Right atrium auricular region (tissue), 2 donors: ENCODE results near the gene DNAAF3. TPM values are rescaled to one million over a fixed set of nuclear protein-coding genes. Genes with fewer than 3 reads are reported as not detected.

ENCODE experiments used
- DNase-seq: peaks from one replicate; pipeline ENCODE4 v3.0.0-alpha.2; 2019; ENCODE audit warnings: low spot score
- H3K27ac ChIP-seq, 2 donors: fragments of 200-600 bp; sonication (generic); 1 replicate in 1 of 2; 2 replicates in 1 of 2; pipeline ENCODE4 v1.5.1; 2016 to 2019
- H3K27me3 ChIP-seq, 2 donors: fragments of 200-600 bp; sonication (generic); one replicate each; pipeline versions ENCODE4 v1.5.1 to v1.6.0; 2017 to 2019
- H3K36me3 ChIP-seq: fragments of 200-600 bp; sonication (generic); one replicate; pipeline ENCODE4 v1.5.1; 2016
- H3K4me1 ChIP-seq, 2 donors: fragments of 200-600 bp; sonication (generic); one replicate each; pipeline versions ENCODE4 v1.5.1 to v1.6.0; 2017 to 2019
- H3K4me3 ChIP-seq, 2 donors: fragments of 200-600 bp; sonication (generic); 1 replicate in 1 of 2; 2 replicates in 1 of 2; pipeline ENCODE4 v1.5.1; 2017 to 2019; ENCODE audit warnings: mild to moderate bottlenecking in 1 of 2, moderate library complexity in 1 of 2
- H3K9me3 ChIP-seq, 2 donors: fragments of 200-600 bp; sonication (generic); one replicate each; pipeline ENCODE4 v1.5.1; 2019
- CTCF ChIP-seq, 2 donors: fragments of 200-600 bp; sonication (generic); IDR thresholded peaks; one replicate each; pipeline ENCODE4 v1.5.1; 2019; ENCODE audit warnings: antibody characterized with exemption in 2 of 2
- total RNA-seq, 2 donors: library from RNA; depleted of rRNA; stranded (reverse); fragments of >200 nt; gene quantifications; one replicate each; pipeline ENCODE4 v1.1.0, GENCODE V29; 2016

Gene DNAAF3
- total RNA-seq, 2 donors from 2014 or later, result 0.89 to 2.7 TPM

- TF ChIP-seq CTCF (IDR thresholded peaks at IDR 0.05), result no peak
- H3K9me3 ChIP-seq, result no peaks in the 10 kb centered on the region
- peak within 1 kb of the TSS in 1 of 2 donors; percentile 39 for H3K4me3 ChIP-seq
- H3K27ac ChIP-seq, result no peak within 1 kb of the TSS
- peaks cover 24 to 56% of the 10 kb centered on the region in 2 donors for H3K27me3 ChIP-seq
- H3K36me3 ChIP-seq, result no peaks in the 10 kb centered on the region
- no peak for DNase-seq
- H3K4me1 ChIP-seq, result peaks cover 0 to 18% of the 10 kb centered on the region in 2 donors
These were observed 13.4 kb upstream of the DNAAF3 start, which contains the start of gene SYT5 for GRCh38 chr19:55179606-55180484. Gene SYT5 (minus strand): TSS chr19:55180289. CDS start chr19:55179041, 1,248 bp downstream.

GRCh38 chr19:55178781-55179599 lies 12.6 kb upstream of the DNAAF3 start:
- Histone ChIP-seq H3K36me3 (no peaks in the 10 kb centered on the region), H3K27me3 (peaks cover 26 to 65% of the 10 kb centered on the region in 2 donors), H3K9me3 (no peaks in the 10 kb centered on the region), H3K27ac (no peak overlapping the region), H3K4me1 (peaks cover 0 to 24% of the 10 kb centered on the region in 2 donors), H3K4me3 (peak overlapping the region in 1 of 2 donors; percentile 39)
- DNase-seq, result no peak
- TF ChIP-seq CTCF (IDR thresholded peaks at IDR 0.05), result no peak

- Histone ChIP-seq H3K27me3 (peaks cover 28 to 75% of the 10 kb centered on the region in 2 donors), H3K4me1 (peaks cover 0 to 33% of the 10 kb centered on the region in 2 donors)
- TF ChIP-seq CTCF (IDR thresholded peaks at IDR 0.05), result no peak
These were observed 9.7 kb upstream of the DNAAF3 start for GRCh38 chr19:55176076-55176475.

GRCh38 chr19:55175117-55175867 lies 8.9 kb upstream of the DNAAF3 start:
- Histone ChIP-seq H3K9me3 (no peaks in the 10 kb centered on the region), H3K36me3 (no peaks in the 10 kb centered on the region), H3K4me1 (peaks cover 0 to 32% of the 10 kb centered on the region in 2 donors), H3K4me3 (no peak overlapping the region), H3K27me3 (peaks cover 21 to 69% of the 10 kb centered on the region in 2 donors), H3K27ac (no peak overlapping the region)
- DNase-seq, result no peak
- no peak for TF ChIP-seq CTCF (IDR thresholded peaks at IDR 0.05)

More at GRCh38 chr19:55176076-55176475, 9.7 kb upstream of the DNAAF3 start:
- DNase-seq, result no peak
- Histone ChIP-seq H3K36me3 (no peaks in the 10 kb centered on the region), H3K27ac (no peak overlapping the region), H3K9me3 (no peaks in the 10 kb centered on the region), H3K4me3 (no peak overlapping the region)

GRCh38 chr19:55174425-55175116 lies 8.2 kb upstream of the DNAAF3 start:
- TF ChIP-seq CTCF (IDR thresholded peaks at IDR 0.05), result no peak
- Histone ChIP-seq H3K36me3 (no peaks in the 10 kb centered on the region), H3K4me1 (peaks cover 0 to 25% of the 10 kb centered on the region in 2 donors), H3K27ac (no peak overlapping the region), H3K4me3 (peak overlapping the region in 1 of 2 donors; percentile 45), H3K9me3 (no peaks in the 10 kb centered on the region), H3K27me3 (peaks cover 20 to 62% of the 10 kb centered on the region in 2 donors)
- no peak for DNase-seq
